HG02970 (cell line): Measurements from ENCODE around the gene RFFL.
A peak's percentile ranks its signal among the peaks of the same experiment; 100 is the strongest.
"Not testable (repeated sequence)": the region's sequence is repeated elsewhere in the genome, so short reads cannot be mapped to it uniquely, and the experiment has no call there.

Experiments used
- ATAC-seq: cut with Tn5 transposase; IDR thresholded peaks from one replicate; pipeline ENCODE4 v1.9.1; 2021; ENCODE audit warnings: mild to moderate bottlenecking, moderate library complexity, moderate number of reproducible peaks; ENCODE audit not compliant: unreplicated experiment, low FRiP score

The RFFL gene, protein sequence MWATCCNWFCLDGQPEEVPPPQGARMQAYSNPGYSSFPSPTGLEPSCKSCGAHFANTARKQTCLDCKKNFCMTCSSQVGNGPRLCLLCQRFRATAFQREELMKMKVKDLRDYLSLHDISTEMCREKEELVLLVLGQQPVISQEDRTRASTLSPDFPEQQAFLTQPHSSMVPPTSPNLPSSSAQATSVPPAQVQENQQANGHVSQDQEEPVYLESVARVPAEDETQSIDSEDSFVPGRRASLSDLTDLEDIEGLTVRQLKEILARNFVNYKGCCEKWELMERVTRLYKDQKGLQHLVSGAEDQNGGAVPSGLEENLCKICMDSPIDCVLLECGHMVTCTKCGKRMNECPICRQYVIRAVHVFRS

DNA sequence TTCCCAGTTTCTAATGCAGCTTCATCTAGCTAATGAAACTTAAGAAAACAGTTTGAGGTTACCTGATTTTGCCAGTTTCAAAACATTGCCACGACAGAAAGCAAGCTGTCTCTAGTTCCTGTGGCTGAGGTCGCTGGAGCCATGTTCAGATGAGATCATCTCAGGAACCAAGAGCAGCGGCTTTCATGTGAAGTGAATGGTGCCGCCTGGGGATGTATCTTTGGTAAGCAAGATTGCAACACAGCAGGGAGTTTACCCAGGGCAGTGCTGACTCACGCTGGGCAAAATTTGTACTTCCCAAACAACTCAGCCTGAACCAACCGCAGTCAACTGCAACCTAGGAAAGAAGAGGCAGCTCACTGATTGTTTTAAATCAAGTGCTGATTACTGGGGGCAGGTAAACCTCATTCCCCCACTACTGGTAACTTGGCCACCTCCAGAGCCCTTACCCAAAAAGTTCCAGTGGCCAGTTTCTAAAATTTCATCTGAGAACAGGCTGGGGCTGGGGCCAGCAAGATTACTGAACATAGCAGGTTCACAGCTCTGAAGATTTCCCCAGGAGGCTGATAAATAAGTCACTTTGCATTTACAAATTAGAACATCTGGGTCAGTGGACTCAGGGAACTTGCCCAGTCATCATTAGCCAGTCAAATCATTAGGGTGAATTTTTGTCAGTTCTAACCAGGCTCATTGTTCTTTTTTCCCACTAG is at the start of gene RFFL:
Gene RFFL (minus strand): TSS at position 194 of the 710 bp plus-strand sequence. CDS start 37,154 bp downstream, outside the sequence.
- peak; percentile 80 for ATAC-seq

DNA sequence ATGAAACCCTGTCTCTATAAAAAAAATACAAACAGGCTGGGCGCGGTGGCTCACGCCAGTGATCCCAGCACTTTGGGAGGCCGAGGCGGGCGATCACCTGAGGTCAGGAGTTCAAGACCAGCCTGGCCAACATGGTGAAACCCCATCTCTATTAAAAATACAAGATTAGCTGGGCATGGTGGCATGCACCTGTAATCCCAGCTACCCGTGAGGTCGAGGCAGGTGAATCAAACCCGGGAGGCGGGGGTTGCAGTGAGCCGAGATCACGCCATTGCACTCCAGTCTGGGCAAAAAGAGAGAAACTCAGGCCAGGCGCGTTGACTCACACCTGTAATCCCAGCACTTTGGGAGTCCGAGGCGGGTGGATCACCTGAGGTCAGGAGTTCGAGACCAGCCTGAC is 47.3 kb upstream of the RFFL start:
- not testable (repeated sequence) for ATAC-seq

DNA sequence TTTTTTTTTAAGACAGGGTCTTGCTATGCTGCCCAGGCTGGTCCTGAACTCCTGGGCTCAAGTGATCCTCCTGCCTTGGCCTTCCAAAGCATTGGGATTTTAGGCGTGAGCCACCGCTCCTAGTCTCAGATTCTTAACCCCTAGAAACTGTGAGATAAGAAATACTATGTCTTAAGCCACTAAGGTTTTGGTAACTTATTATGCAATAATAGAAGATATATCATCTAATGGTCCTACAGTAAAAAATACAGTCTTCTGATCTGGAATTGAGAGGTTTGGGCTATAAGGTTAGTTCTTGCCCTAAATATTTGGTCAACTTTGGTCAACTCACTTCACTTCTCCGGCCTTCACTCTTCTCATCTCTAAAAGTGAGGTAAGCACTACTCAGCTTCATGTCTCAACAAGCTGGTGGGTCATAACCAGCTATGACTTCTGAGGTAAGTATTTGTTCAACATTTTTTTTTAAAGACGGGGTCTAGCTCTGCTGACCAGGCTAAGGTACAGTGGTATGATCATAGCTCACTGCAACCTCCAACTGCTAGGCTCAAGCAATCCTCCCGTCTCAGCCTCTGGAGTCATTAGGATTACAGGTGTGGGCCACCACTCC is 41.4 kb upstream of the RFFL start:
- ATAC-seq = no peak

DNA sequence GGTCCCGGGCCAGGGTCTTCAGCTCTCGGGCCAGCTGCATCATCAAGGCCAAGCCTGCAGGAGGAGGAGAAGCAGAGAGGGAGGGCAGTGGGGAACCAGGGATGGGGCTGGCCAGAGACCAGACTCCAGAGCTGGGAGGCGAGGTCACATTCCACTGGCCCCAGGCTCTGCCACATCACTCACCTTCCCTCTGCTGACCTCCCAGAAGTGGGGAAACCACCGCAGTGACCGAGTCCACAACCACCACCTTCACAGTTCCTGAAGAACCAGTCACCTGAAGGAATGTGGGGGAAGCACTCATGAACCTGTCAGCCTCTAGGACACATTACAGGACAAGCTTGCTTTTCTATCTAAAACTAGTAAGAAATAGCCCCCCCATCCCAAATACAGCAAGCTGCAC is 39.8 kb upstream of the RFFL start:
- ATAC-seq = no peak

DNA sequence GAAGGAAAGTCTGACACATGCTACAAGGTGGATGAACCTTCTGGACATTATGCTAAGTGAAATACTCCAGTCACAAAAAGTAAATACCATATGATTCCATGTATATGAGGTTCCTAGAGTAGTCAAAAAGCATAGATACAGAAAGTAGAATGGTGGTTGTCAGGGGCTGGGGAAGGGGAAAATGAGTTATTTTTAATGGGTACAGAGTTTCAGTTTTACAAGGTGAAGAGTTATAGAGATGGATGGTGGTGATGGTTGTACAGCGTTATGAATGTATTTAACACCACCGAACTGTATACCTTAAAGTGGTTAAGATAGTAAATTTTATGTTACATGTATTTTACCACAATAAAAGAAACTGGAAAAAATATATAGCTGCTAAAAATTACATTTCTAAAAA is 38.2 kb upstream of the RFFL start:
- ATAC-seq = no peak

DNA sequence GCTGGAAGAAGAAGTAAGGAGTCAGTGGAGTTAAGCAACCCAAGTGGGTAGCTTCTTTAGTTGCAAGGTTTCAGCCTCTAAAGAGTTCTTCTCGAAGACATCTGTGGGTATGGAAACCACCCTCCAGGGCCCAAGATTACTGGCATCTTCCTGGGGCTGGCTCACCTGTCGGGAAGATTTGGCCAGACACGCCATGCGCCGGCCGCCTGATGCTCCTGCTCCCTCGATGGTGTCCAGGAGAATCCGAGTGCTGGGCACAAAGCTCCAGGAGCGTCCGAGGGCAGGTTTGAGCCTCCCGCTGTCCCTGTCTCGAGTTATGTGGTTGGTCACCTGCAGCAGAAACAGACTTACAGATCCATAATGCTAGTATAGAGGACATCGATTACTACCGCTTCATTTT is 37.5 kb upstream of the RFFL start:
- no peak for ATAC-seq

DNA sequence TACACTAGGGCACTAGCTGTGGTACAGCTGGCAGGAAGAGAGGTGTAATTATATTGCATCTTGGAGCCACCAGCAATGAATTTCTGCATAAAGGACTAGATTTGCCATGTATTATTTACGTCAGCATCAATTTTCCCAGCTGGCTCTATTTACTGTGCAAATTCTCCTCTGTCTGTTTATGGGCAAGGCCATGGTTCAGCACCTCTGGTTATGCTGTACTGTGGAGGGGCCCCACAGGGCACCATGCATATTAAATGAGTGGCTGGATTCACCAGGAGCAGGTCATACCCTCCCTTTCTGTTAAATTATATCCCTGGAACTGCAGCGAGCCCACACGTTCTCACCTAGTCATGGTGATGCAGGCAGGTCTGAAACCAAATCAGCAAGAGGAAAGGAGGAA is 36.4 kb upstream of the RFFL start:
- ATAC-seq = no peak

DNA sequence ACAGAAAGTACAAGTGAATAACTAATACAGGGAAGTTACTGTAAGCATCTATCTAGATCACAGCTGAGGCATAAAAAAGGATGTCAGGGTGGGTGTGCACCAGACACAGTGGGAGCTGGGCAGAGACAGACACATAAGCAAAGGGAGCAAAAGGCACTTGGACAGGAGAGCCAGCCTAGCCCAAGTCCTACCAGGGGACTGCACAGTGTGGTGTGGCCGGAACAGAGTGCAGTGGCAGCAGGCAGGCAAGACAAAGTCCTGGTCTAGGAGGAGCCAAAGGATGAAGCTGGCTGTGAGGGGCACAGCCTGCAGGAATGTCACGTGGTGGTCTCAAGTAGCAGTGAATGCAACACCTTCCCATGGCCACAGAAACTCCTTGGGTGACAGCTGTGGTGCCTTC is 34.3 kb upstream of the RFFL start:
- ATAC-seq = no peak

DNA sequence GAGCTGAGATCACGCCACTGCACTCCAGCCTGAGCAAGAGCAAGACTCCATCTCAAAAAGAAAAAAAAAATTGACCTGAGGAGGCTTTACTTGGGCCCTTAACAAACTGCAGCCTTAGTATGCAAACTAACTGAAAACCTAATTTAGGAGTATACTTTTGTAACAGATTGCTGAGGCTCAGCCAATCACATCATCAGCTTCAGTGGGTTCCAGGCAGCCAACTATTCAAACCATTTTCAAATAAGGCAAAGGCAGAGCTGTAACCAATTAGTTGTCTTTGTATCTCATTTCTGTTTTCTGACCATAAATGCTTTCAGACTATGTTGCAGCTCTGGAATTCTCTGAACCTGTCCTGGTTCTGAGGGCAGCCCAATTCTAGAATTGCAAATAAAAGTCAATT is 32.2 kb upstream of the RFFL start:
- ATAC-seq = no peak

DNA sequence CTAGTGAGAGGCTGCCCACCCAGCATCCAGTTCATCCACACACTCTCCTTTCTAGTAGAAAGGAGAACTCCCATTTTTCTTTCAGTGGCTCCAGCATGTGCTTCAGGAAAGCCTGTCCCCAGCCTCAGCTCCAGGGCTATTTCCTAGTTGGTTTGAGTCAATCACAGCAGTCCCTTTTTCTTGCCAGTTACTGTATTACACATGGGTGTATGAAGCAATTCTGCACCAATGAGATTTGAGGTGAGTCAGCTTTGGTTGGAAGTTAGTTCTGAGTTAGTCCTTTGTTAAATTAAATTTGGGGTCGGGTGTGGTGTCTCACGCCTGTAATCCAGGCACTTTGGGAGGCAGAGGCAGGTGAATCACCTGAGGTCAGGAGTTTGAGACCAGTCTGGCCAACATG is 31.4 kb upstream of the RFFL start:
- no peak for ATAC-seq

DNA sequence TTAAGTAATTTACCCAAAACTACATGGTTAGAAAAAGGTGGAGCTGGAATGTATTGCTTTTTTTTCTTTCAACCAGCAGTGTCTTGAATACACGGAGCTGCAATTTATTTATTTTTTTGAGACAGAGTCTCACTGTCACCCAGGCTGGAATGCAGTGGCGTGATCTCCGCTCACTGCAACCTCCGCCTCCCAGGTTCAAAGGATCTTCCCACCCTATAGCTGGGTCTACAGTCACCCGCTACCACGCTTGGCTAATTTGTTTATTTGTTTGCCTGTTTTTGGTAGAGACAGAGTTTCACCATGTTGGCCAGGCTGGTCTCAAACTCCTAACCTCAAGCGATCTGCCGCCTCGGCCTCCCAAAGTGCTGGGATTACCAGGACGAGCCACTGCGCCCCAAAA is 27.2 kb upstream of the RFFL start:
- ATAC-seq = not testable (repeated sequence)

DNA sequence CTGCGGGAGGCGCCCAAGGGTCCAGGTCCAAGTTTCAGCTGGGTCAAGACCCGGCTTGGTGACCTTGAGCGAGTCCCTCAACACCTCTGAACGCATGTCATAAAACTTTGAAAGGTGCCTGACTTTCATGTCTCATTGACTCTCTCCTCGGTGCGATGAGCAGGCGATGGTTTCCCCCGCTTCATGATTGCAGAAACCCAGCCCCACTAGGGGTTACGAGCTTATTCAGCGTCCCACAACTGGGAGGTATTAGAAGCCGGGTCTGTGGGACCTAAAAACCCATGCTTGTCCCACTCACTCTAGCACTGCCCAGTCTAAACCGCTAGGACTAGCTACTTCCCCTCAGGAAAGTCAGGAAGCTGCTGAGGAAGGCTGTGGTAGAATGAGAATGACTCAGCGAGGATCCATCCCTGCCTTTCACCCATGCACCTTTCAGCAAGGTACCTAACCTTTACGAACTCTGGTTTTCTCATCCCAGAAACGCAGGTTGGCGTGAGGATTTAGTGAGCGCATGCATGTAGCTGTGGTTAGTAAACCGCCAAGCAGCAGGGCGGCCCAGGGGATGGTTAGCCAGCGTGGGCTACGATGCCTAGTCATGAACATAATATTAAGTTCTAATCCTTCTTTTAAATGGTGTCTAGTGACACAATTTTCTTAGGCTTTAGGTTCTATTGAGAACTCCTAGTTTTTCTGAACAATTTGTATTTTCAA is 26.2 kb upstream of the RFFL start:
- no peak for ATAC-seq

DNA sequence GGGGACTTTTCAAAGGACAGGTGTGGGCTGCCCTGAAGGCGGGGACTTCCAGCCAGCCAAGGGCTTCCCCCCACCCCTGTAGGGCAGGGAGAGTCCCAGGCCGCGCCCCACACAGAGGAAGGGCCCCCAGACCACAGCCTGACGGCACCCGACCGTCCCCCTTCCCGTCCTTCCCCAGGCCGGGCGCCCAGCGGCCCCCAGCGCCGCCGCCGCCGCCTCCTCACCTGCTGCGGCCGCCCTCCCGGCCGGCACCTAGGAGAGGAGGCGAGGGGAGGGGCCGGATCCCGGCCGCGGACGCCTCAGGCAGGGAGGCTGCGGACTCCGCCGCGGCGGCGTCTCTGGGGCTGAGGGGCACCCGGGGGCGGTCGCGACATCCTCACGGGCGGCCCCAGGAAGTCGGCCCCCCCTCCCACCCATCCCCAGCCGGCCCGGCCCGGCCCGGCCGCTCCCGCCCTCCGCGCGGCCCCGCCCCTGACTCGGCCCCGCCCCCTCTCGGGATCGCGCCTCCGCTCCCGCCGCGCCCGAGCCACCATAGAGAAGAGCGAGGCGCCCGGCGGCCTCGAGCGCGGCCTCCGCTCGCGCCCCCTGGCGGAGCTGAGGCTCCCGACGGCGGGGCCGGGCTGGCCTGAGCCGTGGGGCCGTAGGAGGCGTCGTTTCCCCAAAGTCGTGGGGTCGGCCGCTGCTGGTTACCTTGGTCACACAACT is 25.5 kb upstream of the RFFL start:
- peak; percentile 69 for ATAC-seq

DNA sequence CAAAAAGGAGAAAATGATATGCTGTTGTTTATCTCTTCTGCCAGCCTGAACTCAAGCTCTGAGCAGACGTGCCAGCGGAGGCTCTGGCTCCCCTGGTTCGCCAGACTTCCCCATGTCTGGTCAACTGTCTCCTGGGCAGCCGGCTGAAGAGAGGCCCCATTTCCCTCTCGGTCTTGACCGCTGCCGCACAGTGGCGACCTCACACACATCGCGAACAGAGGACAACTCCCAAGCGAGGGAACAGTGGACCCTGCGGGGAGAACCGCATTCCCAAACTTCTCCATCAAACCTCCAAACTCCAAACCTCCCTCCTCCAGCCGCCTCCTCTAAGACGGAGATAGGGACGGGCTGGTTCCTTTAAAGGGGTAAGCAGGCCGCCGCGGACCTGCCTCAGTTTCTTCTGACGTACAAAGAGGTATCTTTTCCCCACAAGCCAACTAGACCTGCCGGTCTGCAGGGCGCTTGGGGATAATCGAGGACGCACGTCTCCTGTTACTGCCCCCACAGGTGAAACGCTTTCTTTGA is 24.9 kb upstream of the RFFL start:
- peak; percentile 6 for ATAC-seq

DNA sequence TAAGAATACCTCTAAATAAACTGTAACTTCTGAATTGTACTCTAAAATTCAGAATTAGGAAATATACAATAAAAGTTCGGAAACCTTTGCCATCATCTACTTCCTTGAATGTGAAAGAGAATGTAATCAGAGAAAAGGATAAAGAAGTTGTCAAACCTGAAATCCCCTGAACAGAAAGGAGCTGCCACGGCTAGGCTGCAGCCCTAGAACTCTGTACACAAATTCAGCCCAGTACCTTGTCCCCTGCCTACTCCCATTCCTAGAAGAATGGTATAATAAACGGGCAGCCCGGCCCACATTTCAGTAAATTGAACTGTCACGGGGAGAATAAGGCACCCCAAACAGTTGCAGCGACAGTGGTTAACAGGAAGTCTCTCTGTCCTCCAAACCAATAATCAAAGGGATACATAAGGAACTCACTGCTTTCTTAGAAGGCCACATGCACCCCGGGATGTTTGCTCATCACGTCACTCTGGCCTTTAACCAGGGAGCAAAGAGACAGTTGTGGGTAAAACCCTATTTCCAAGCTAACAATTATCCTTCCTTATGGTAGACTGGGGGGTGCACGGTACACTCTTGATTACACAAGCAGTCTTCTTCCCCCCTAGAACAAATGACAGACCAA is 24.3 kb upstream of the RFFL start:
- no peak for ATAC-seq

DNA sequence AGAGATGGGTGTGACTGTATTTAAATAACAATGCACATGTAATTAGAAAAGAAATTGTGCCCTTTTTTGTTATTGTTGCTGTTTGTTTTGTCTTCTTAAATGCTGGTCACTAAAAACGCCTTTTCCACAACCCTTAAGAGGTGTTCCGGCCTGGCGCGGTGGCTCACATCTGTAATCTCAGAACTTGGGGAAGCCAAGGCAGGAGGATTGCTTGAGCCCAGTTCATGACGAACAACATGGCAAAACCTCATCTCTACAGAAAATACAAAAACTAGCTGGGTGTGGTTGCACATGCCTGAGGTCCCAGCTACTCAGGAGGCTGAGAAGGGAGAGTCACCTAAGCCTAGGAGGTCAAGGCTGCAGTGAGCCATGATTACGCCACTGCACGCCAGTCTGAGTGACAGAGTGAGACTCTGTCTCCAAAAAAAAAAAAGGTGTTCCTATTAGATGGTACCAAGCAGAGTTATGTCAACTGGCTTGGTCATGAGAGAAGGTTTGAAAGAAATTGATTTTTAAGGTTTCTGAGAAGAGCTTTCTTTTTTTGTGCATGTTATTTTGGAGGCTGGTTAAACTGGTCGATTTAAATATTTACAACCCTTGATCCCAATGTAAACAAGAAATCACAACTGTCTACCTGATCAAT is 23.5 kb upstream of the RFFL start:
- ATAC-seq = no peak

DNA sequence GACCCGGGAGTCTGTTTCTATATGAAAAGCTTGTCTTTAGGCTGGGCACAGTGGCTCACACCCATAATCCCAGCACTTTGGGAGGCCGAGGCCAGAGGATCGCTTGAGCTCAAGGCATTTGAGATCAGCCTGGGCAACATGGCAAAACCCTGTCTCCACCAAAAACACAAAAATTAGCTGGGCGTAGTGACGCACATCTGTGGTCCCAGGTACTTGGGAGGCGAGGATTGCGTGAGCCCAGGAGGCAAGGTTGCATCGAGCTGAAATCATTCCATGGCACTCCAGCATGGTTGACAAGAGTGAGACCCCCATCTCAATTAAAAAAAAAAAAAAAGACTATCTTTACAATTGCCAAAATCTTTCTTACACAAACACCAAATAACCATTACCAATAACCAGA is 22.7 kb upstream of the RFFL start:
- ATAC-seq = no peak

DNA sequence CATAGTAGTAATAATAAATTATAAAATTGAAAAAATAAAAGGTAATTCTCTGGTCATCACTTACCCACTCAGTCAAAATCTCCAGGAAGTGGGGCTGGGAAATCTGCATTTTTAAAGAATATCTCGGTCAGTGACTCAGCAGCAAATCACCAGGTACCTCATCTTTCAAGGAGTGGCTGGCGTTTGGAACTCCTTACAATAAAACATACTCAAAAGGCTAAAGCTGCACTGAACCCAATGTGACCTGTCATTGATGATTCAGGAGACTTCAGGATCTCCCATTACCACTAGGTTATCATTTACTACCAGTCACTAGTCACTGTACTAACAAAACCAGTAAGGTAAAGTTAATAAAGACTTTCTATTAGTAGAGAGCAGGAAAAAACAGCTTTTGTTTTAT is 21.5 kb upstream of the RFFL start:
- no peak for ATAC-seq

DNA sequence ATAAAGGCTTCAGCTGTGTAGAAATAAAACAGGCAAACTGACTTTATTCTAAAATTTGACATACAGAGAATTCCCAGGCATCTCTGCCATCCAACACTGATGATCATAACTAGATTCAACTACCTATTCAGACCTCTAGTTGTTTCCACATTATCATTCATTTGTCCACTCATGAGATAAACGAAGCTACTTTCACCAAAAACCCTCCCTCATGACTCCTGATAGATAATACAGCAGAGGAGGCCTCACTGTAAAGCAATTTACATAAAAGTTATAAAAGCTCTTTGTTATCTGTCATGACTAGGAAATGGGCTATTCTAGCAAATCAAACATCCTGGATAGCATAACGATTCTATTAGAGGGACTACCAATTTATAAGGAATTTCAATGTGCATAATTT is 19.6 kb upstream of the RFFL start:
- no peak for ATAC-seq
